H1 (cell line): ENCODE data around the gene TMEM54. TPM values are rescaled to one million over a fixed set of nuclear protein-coding genes. Genes with fewer than 3 reads are reported as not detected.

Experiments used
- CTCF ChIA-PET: fragments of 300-600 bp; sonication (Branson Sonifier 250); formaldehyde crosslinking; loops from one replicate; lab custom pipeline; 2021; ENCODE audit not compliant: partially characterized antibody; lab: Charles Lee
- POLR2A ChIA-PET: fragments of 300-600 bp; sonication (Branson Sonifier 250); formaldehyde crosslinking; loops from one replicate; lab custom pipeline; 2021; ENCODE audit warnings: inconsistent platforms; ENCODE audit not compliant: partially characterized antibody; lab: Charles Lee
- DNase-seq, 2 experiments: peaks; one replicate each; pipeline versions ENCODE4 v3.0.0 to v3.0.0-alpha.2; 2010 to 2022; ENCODE audit warnings: low spot score in 2 of 2, low read depth in 1 of 2, mixed read lengths in 1 of 2
- FAIRE-seq: peaks from 2 replicates; lab custom pipeline; 2011; peaks lifted over from hg19 to GRCh38; lab: Jason Lieb, UNC
- H2AFZ ChIP-seq: 2 replicates; pipeline ENCODE4 v1.8.1; 2012; ENCODE audit warnings: low read length, inconsistent platforms
- H2AK5ac ChIP-seq: 2 replicates; pipeline ENCODE4 v1.6.1; 2013; ENCODE audit warnings: low read depth, low read length
- H2BK120ac ChIP-seq: replicated peaks from 2 replicates; pipeline ENCODE3; 2013; ENCODE audit warnings: low read depth, low read length, inconsistent platforms
- H2BK12ac ChIP-seq: 2 replicates; pipeline ENCODE4 v1.6.1; 2013; ENCODE audit warnings: low read depth, low read length
- H2BK15ac ChIP-seq: 2 replicates; pipeline ENCODE4 v1.6.1; 2013; ENCODE audit warnings: low read length
- H2BK20ac ChIP-seq: 2 replicates; pipeline ENCODE4 v1.6.1; 2013; ENCODE audit warnings: low read length
- H2BK5ac ChIP-seq: 2 replicates; pipeline ENCODE4 v1.6.1; 2013; ENCODE audit warnings: low read depth, low read length
- H3K14ac ChIP-seq: 2 replicates; pipeline ENCODE4 v1.6.1; 2013; ENCODE audit warnings: inconsistent platforms; ENCODE audit not compliant: insufficient read length
- H3K18ac ChIP-seq: 2 replicates; pipeline ENCODE4 v1.6.1; 2013; ENCODE audit warnings: low read length; ENCODE audit errors: extremely low read depth
- H3K23ac ChIP-seq: 2 replicates; pipeline ENCODE4 v1.6.1; 2013; ENCODE audit warnings: inconsistent platforms; ENCODE audit not compliant: insufficient read length
- H3K23me2 ChIP-seq: 2 replicates; pipeline ENCODE4 v1.6.1; 2013; ENCODE audit warnings: low read depth, low read length
- H3K27ac ChIP-seq: 2 replicates; pipeline ENCODE4 v1.6.1; 2011; ENCODE audit warnings: low read depth, low read length, inconsistent platforms
- H3K27me3 ChIP-seq, 4 experiments: replicated peaks in 1 of 4; 1 replicate in 1 of 4; 2 replicates in 3 of 4; pipeline versions ENCODE4 v1.6.1 to v1.8.1; 2011 to 2013; ENCODE audit warnings: low read length in 3 of 4, mild to moderate bottlenecking in 3 of 4, inconsistent platforms in 2 of 4, mixed read lengths in 2 of 4, moderate library complexity in 1 of 4; ENCODE audit not compliant: control insufficient read depth in 3 of 4, insufficient read depth in 3 of 4; ENCODE audit errors: extremely low read depth in 1 of 4
- H3K36me3 ChIP-seq, 4 experiments: 2 replicates each; pipeline versions ENCODE4 v1.6.1 to v1.8.1; 2011 to 2013; ENCODE audit warnings: mild to moderate bottlenecking in 4 of 4, low read length in 3 of 4, moderate library complexity in 2 of 4, control low read depth in 1 of 4, inconsistent platforms in 1 of 4; ENCODE audit not compliant: insufficient read depth in 4 of 4, control insufficient read depth in 2 of 4
- H3K4ac ChIP-seq: replicated peaks from 2 replicates; pipeline ENCODE3; 2013; ENCODE audit warnings: low read length, low read depth, mixed read lengths, inconsistent platforms; ENCODE audit not compliant: insufficient read length
- H3K4me1 ChIP-seq, 4 experiments: replicated peaks in 1 of 4; 1 replicate in 1 of 4; 2 replicates in 3 of 4; pipeline versions ENCODE4 v1.6.1 to v1.8.1; 2011 to 2013; ENCODE audit warnings: low read length in 3 of 4, inconsistent platforms in 2 of 4, mixed read lengths in 1 of 4; ENCODE audit not compliant: insufficient read depth in 4 of 4, control insufficient read depth in 3 of 4
- H3K4me2 ChIP-seq, 2 experiments: 2 replicates each; pipeline versions ENCODE4 v1.6.1 to v1.8.1; 2011 to 2013; ENCODE audit warnings: low read depth in 2 of 2, low read length in 2 of 2, control low read depth in 1 of 2, inconsistent platforms in 1 of 2, mild to moderate bottlenecking in 1 of 2; ENCODE audit not compliant: insufficient read depth in 1 of 2
- H3K4me3 ChIP-seq, 4 experiments: fragments of 200-600, 300-600 bp in 1 of 4; sonication (generic), shearing (Covaris generic), sonication (Bioruptor Twin) in 1 of 4; 2 replicates each; pipeline versions ENCODE4 v1.5.1 to v1.8.1; 2011 to 2016; ENCODE audit warnings: low read length in 4 of 4, low read depth in 3 of 4, control low read depth in 2 of 4, inconsistent platforms in 2 of 4, mild to moderate bottlenecking in 2 of 4, mixed read lengths in 1 of 4, moderate library complexity in 1 of 4; ENCODE audit not compliant: insufficient read depth in 2 of 4; ENCODE audit errors: extremely low read depth in 1 of 4
- H3K56ac ChIP-seq: replicated peaks from 2 replicates; pipeline ENCODE3; 2013; ENCODE audit warnings: low read depth, mild to moderate bottlenecking, mixed read lengths, low read length, inconsistent platforms; ENCODE audit not compliant: insufficient read length
- H3K79me1 ChIP-seq: 2 replicates; pipeline ENCODE4 v1.6.1; 2013; ENCODE audit warnings: low read depth, low read length, control low read depth
- H3K79me2 ChIP-seq, 2 experiments: 2 replicates each; pipeline versions ENCODE4 v1.6.1 to v1.8.1; 2012 to 2013; ENCODE audit warnings: low read length in 2 of 2, mild to moderate bottlenecking in 2 of 2, inconsistent platforms in 1 of 2; ENCODE audit not compliant: insufficient read depth in 2 of 2, control insufficient read depth in 1 of 2
- H3K9ac ChIP-seq, 4 experiments: replicated peaks in 1 of 4; 1 replicate in 1 of 4; 2 replicates in 3 of 4; pipeline versions ENCODE4 v1.6.1 to v1.8.1; 2011 to 2013; ENCODE audit warnings: low read depth in 3 of 4, low read length in 3 of 4, control low read depth in 2 of 4, mild to moderate bottlenecking in 2 of 4, moderate library complexity in 2 of 4, inconsistent platforms in 1 of 4; ENCODE audit errors: extremely low read depth in 1 of 4
- H3K9me3 ChIP-seq, 2 experiments: 2 replicates each; pipeline versions ENCODE4 v1.6.1 to v1.8.1; 2012 to 2013; ENCODE audit warnings: mild to moderate bottlenecking in 2 of 2, moderate library complexity in 2 of 2, control low read depth in 1 of 2, inconsistent platforms in 1 of 2, low read depth in 1 of 2, low read length in 1 of 2, mixed read lengths in 1 of 2; ENCODE audit not compliant: insufficient read depth in 2 of 2
- H4K20me1 ChIP-seq, 2 experiments: replicated peaks in 1 of 2; 2 replicates each; pipeline versions ENCODE3 to v1.8.1; 2011 to 2013; ENCODE audit warnings: inconsistent platforms in 2 of 2, low read length in 2 of 2, mild to moderate bottlenecking in 1 of 2; ENCODE audit not compliant: insufficient read depth in 2 of 2, control insufficient read depth in 1 of 2
- H4K5ac ChIP-seq: 2 replicates; pipeline ENCODE4 v1.6.1; 2013; ENCODE audit warnings: low read length, low read depth, mixed read lengths, inconsistent platforms; ENCODE audit not compliant: insufficient read length
- H4K8ac ChIP-seq: 2 replicates; pipeline ENCODE4 v1.8.0; 2013; ENCODE audit warnings: mild to moderate bottlenecking, moderate library complexity, low read length, inconsistent platforms; ENCODE audit not compliant: insufficient read depth; ENCODE audit errors: extremely low read depth
- H4K91ac ChIP-seq: replicated peaks from 2 replicates; pipeline ENCODE3; 2013; ENCODE audit warnings: low read length, mixed read lengths, inconsistent platforms; ENCODE audit not compliant: insufficient read length
- BCL11A ChIP-seq, 2 experiments: IDR thresholded peaks; one replicate each; pipeline ENCODE4 v1.6.1; 2011; ENCODE audit warnings: low read depth in 2 of 2, low read length in 2 of 2, mild to moderate bottlenecking in 2 of 2
- CBX5 ChIP-seq: fragments of 300-800, 300-1000 bp; sonication (generic); IDR thresholded peaks from 2 replicates; pipeline ENCODE4 v1.7.1; 2016; ENCODE audit warnings: antibody characterized with exemption, low read length, low read depth
- CEBPB ChIP-seq: IDR thresholded peaks from 2 replicates; pipeline ENCODE4 v1.6.1; 2012; ENCODE audit warnings: low read depth, low read length
- GABPA ChIP-seq: IDR thresholded peaks from 2 replicates; pipeline ENCODE4 v1.6.1; 2011; ENCODE audit warnings: mild to moderate bottlenecking, low read length, moderate library complexity, borderline replicate concordance; ENCODE audit not compliant: insufficient read depth
- KDM4A ChIP-seq: IDR thresholded peaks from one replicate; pipeline ENCODE4 v1.7.1; 2012; ENCODE audit warnings: low read depth, mild to moderate bottlenecking, moderate library complexity, low read length, inconsistent platforms; ENCODE audit not compliant: severe bottlenecking
- NANOG ChIP-seq: IDR thresholded peaks from 2 replicates; pipeline ENCODE4 v1.6.1; 2011; ENCODE audit warnings: low read length, low read depth, mild to moderate bottlenecking, inconsistent platforms; ENCODE audit not compliant: insufficient read depth, poor library complexity, severe bottlenecking
- SAP30 ChIP-seq: fragments of 300-600 bp; sonication (generic); IDR thresholded peaks from 2 replicates; pipeline ENCODE4 v1.7.1; 2012; ENCODE audit warnings: low read length, moderate library complexity, mild to moderate bottlenecking, inconsistent platforms; ENCODE audit not compliant: insufficient read depth, insufficient replicate concordance
- WGBS, 2 experiments: shearing (Covaris generic) in 1 of 2; methylation state at CpG; one replicate each; pipeline versions ENCODE4 v1.1.6 to v1.1.7; 2013 to 2015; ENCODE audit warnings: low lambda C conversion rate in 2 of 2, mixed read lengths in 2 of 2, inconsistent platforms in 1 of 2, low coverage in 1 of 2, missing lambda C conversion rate in 1 of 2; ENCODE audit not compliant: insufficient replicate concordance in 2 of 2, insufficient coverage in 1 of 2, insufficient read length in 1 of 2; ENCODE audit errors: extremely low coverage in 1 of 2, missing lambda C conversion rate in 1 of 2; 5-methylcytosine and 5-hydroxymethylcytosine counted together
- polyA plus RNA-seq, 7 experiments: library from polyadenylated mRNA; depleted of rRNA in 3 of 7; stranded (reverse) in 5 of 7; unstranded in 2 of 7; fragments of >200 nt in 5 of 7; fragments of 200-250 nt in 2 of 7; gene quantifications; 1 replicate in 5 of 7; 2 replicates in 1 of 7; 4 replicates in 1 of 7; pipeline versions ENCODE4 v1.2.1 to v1.2.3, GENCODE V29; 2011 to 2013; ENCODE audit warnings: missing spikeins in 2 of 7, mixed read lengths in 2 of 7
- total RNA-seq: library from RNA; stranded (reverse); fragmentation: NEBNext Ultra II Directional; extraction: Animal tissue kit (Norgen Biotek cat#: 25700); gene quantifications from 2 replicates; pipeline ENCODE4 v1.2.1, GENCODE V29; 2021

TMEM54 gene
- total and polyA plus RNA-seq, 2 of the 8 experiments (the other 6 are each of a cell fraction or from before 2014, with no cell fraction given) = 9.5 to 58.7 TPM

DNA sequence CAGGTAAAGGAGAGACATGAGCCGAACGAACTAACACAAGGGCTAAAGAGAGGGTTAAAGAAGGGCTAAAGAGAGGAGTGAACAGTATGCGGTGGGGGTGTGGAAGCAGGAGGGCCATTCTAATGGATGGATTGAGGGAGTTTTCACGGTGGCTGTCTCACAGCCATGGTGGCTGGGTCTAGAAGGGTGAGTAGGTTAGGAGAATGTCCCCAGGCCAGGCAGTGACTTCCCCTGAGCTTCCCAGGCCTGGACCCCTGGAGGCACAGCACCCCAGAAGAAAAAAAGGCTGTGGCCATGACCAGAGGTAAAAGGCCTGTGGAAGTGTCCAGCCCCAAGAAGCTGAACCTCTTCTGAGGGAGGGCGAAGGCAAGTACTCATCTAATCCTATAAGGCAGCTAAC, 34.0 kb downstream of the TMEM54 start:
- Histone ChIP-seq H3K9me3 (no peaks in the 10 kb centered on the region), H3K4me1 (peaks cover 3 to 21% (median 16%) of the 10 kb centered on the region in 4 experiments), H2BK20ac (no peak overlapping the region), H3K23me2 (peaks cover 6% of the 10 kb centered on the region; the same call in 1 of the 2 replicates), H3K4me3 (no peak overlapping the region), H2BK15ac (no peak overlapping the region), H3K36me3 (peaks cover 0 to 7% (median 0%) of the 10 kb centered on the region in 4 experiments; a peak in 4 of 8 replicates), H3K18ac (no peak overlapping the region), H3K4ac (no peak overlapping the region), H4K5ac (no peak overlapping the region), H2AFZ (no peak overlapping the region), H4K8ac (no peak overlapping the region), H3K9ac (no peak overlapping the region), H3K4me2 (no peak overlapping the region), H3K56ac (no peak overlapping the region), H3K23ac (no peak overlapping the region), H4K20me1 (peaks cover 0 to 2% of the 10 kb centered on the region in 2 experiments), H3K27ac (no peak overlapping the region), H3K27me3 (peaks cover 6 to 34% (median 27%) of the 10 kb centered on the region in 4 experiments), H2AK5ac (no peak overlapping the region), H4K91ac (no peak overlapping the region), H2BK5ac (no peak overlapping the region), H3K79me1 (no peaks in the 10 kb centered on the region), H3K79me2 (no peaks in the 10 kb centered on the region), H2BK120ac (no peak overlapping the region), H3K14ac (no peak overlapping the region), H2BK12ac (no peak overlapping the region)
- TF ChIP-seq NANOG (no peak), SAP30 (no peak), BCL11A (IDR thresholded peaks at IDR 0.05; ENCODE audit: low read depth in 2 of 2, low read length in 2 of 2) (no peak), GABPA (no peak), CEBPB (no peak), KDM4A (no peak), CBX5 (no peak)
- ChIA-PET CTCF (interaction anchor here (1.1 to 2.8 kb wide), 2 partner anchors 9 to 189 kb away, joined by 4 to 11 read pairs; no protein-coding TSS in a partner anchor), POLR2A (interaction anchor here (1.1 to 2.2 kb wide), 2 partner anchors 16 to 50 kb away, joined by 5 to 9 read pairs; partner anchors contain the start of genes S100PBP and YARS1)
- DNase-seq (no peak), FAIRE-seq (no peak)
- WGBS, 2 experiments = 89% methylated on average over 5 of the region's 5 CpGs; no CpG with 5 or more reads in 1 of the 2 experiments
